Fibroblast of lung (primary cell): Measurements from ENCODE around the gene CLINT1.

ENCODE experiments used
- EZH2 ChIP-seq: IDR thresholded peaks from 2 replicates; pipeline ENCODE4 v1.5.1; 2012; ENCODE audit warnings: low read length, control low read depth, mild to moderate bottlenecking; ENCODE audit errors: missing control alignments
- TF ChIP-seq, protein P1 (sequence below), 2 donors: IDR thresholded peaks in 1 of 2; conservative IDR thresholded peaks in 1 of 2; 1 replicate in 1 of 2; 2 replicates in 1 of 2; pipeline ENCODE4 v1.5.1; 2011 to 2012; ENCODE audit warnings: low read length in 2 of 2, control low read depth in 1 of 2, inconsistent platforms in 1 of 2, low read depth in 1 of 2, mild to moderate bottlenecking in 1 of 2

DNA sequence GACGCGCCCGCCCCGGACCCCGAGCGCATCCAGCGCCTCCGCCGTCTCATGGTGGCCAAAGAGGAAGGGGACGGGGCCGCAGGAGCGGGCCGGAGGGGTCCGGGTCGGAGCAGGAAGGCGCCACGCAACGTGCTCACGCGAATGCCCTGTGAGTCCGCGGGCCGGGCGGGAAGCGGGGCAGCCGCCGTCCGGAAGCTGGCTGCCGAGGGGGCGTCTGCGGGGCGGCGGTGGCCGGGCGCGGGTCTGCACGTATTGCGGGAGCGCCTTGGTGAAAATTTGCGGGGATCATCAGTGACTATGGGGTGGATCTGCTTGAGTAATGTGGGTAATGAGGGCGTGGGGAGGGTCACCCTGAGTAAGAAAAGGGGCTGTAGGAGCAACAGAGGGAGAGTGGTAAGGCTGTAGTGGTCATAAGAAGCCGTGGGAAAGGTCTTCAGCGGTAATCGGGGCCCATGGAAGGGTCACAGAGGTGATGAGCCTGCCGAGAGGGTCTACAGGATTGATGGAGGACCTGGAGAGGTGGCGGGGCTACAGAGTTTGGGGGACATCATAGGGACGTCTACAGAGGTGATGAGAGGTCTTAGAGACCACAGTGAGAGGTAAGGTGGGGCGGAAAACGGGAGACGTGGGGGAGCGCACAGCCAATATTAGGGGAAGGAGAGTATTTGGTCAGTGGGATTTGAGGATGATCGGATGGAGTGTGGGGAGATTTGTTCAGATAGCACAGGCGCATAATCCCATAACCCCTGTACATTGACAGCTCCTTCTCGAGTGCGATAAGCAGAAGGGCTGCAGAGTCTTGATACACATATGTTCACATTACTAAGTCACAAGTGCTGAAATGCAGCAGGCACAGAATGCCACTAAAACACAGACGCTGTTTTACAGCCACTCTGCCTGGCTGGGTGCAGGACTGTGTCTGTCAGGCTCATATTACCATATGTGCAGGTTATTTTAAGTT lies 114.6 kb downstream of the CLINT1 start:
- TF ChIP-seq, protein P1, sequence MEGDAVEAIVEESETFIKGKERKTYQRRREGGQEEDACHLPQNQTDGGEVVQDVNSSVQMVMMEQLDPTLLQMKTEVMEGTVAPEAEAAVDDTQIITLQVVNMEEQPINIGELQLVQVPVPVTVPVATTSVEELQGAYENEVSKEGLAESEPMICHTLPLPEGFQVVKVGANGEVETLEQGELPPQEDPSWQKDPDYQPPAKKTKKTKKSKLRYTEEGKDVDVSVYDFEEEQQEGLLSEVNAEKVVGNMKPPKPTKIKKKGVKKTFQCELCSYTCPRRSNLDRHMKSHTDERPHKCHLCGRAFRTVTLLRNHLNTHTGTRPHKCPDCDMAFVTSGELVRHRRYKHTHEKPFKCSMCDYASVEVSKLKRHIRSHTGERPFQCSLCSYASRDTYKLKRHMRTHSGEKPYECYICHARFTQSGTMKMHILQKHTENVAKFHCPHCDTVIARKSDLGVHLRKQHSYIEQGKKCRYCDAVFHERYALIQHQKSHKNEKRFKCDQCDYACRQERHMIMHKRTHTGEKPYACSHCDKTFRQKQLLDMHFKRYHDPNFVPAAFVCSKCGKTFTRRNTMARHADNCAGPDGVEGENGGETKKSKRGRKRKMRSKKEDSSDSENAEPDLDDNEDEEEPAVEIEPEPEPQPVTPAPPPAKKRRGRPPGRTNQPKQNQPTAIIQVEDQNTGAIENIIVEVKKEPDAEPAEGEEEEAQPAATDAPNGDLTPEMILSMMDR (conservative IDR thresholded peaks at IDR 0.05 in 1 of 2, IDR thresholded peaks at IDR 0.05 in 1 of 2; ENCODE audit: low read depth in 1 of 2, low read length in 2 of 2): no peak
- TF ChIP-seq EZH2: no peak
